HL-60 (cell line): ENCODE measurements around the gene ADSS1.

ENCODE experiments used
- DNase-seq, 2 experiments: peaks; one replicate each; pipeline ENCODE4 v3.0.0-alpha.2; 2010 to 2020; ENCODE audit warnings: low read depth in 1 of 2, low spot score in 1 of 2
- H3K27ac ChIP-seq: fragments of 250-450 bp; sonication (Bioruptor Pico); replicated peaks from 2 replicates; pipeline ENCODE4 v1.5.1; 2020; ENCODE audit warnings: mild to moderate bottlenecking, moderate library complexity
- H3K27me3 ChIP-seq: fragments of 250-450 bp; sonication (Bioruptor Pico); 2 replicates; pipeline ENCODE4 v1.5.1; 2021; ENCODE audit warnings: mild to moderate bottlenecking, moderate library complexity; ENCODE audit not compliant: insufficient read depth, poor library complexity, severe bottlenecking
- H3K4me3 ChIP-seq: replicated peaks from 2 replicates; pipeline ENCODE4 v1.5.1; 2011; ENCODE audit warnings: mild to moderate bottlenecking, control low read depth, low read length; ENCODE audit not compliant: insufficient read depth
- CTCF ChIP-seq: IDR thresholded peaks from one replicate; pipeline ENCODE4 v1.5.1; 2011; ENCODE audit warnings: low read length, control low read depth, inconsistent platforms; ENCODE audit not compliant: insufficient read depth
- GABPA ChIP-seq: IDR thresholded peaks from 2 replicates; pipeline ENCODE4 v1.6.1; 2012; ENCODE audit warnings: low read depth
- POLR2AphosphoS5 ChIP-seq: IDR thresholded peaks from 2 replicates; pipeline ENCODE4 v1.6.1; 2012; ENCODE audit warnings: low read depth
- REST ChIP-seq: IDR thresholded peaks from 2 replicates; pipeline ENCODE4 v1.6.1; 2012; ENCODE audit warnings: low read depth; ENCODE audit not compliant: insufficient replicate concordance
- SPI1 ChIP-seq: IDR thresholded peaks from 2 replicates; pipeline ENCODE4 v1.6.1; 2012; ENCODE audit warnings: low read depth, mild to moderate bottlenecking, borderline replicate concordance

ADSS1 gene

DNA sequence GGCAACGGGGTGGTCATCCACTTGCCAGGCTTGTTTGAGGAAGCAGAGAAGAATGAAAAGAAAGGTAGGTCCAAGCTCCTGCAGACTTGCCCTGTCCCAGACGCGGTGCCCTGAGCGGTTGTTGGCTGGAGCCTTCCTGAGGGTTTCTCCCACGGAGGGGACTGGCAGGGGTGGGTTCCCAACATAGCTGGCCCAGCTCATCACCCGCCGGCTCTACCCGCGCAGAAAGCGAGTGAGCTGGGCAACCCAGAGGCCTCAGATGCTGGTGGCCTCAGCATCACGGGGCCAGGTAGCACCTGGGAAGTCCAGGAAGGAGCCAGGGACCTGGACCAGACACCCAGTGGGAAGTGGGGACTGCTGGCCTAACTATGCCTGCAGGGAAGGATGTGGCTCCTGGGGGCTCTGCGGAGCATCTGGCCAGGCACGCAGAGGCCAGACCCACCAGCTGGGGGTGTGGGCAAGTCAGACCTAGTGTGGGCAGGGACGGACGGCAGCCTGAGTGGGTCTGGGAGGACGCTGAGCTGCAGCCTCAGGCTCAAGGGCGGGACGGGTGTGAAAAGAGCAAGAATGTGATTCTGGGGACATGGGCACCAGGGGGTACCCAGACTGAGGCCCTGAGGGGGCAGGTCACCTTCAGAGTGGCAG, 14.5 kb downstream of the ADSS1 start:
- H3K27me3 ChIP-seq, result no peaks in the 10 kb centered on the region
- DNase-seq, result no peak
- no peak overlapping the region for H3K27ac ChIP-seq
- no peak overlapping the region for H3K4me3 ChIP-seq
- no peak for TF ChIP-seq CTCF
- no peak for TF ChIP-seq GABPA
- no peak for TF ChIP-seq REST
- no peak for TF ChIP-seq SPI1

- TF ChIP-seq REST (no peak), GABPA (no peak), SPI1 (no peak), POLR2AphosphoS5 (no peak), CTCF (no peak)
- no peak overlapping the region for H3K4me3 ChIP-seq
- no peaks in the 10 kb centered on the region for H3K27me3 ChIP-seq
- no peak overlapping the region for H3K27ac ChIP-seq
- no peak for DNase-seq
These were observed 15.0 kb downstream of the ADSS1 start for GRCh38 chr14:104739026-104739425.

GRCh38 chr14:104739546-104740516, 15.8 kb downstream of the ADSS1 start:
- H3K27me3 ChIP-seq, result no peaks in the 10 kb centered on the region
- DNase-seq, result no peak
- no peak overlapping the region for H3K4me3 ChIP-seq
- no peak overlapping the region for H3K27ac ChIP-seq
- no peak for TF ChIP-seq GABPA
- TF ChIP-seq SPI1, result no peak
- no peak for TF ChIP-seq CTCF
